ENCODE data around the gene ATP6V0E1. TPM values are rescaled to one million over a fixed set of nuclear protein-coding genes. Genes with fewer than 3 reads are reported as not detected.

The ATP6V0E1 gene
- total RNA-seq, 2 experiments from 2014 or later = 163 to 166 TPM

DNA sequence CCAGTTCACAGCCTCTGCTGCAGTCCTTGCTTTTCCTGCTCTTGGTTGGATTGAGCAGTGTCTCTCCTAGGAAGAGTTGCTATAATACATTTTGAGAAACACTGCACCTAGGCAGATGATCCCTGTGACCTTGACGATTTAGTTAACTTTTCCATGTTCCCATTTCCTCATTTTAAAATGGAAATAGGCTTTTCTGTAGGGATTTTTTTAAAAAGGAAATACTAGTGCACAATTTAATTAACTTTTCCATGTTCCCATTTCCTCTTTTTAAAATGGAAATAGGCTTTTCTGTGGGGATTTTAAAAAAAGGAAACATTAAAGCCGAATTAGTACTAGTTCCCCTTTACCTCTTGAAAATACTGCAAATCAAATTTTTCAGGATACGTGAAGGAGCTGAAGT lies 4.7 kb downstream of the ATP6V0E1 start:
- Mint-ChIP-seq H3K4me3 (no peak overlapping the region), H3K9me3 (no peaks in the 10 kb centered on the region), H3K36me3 (ENCODE audit: low read depth) (peaks cover 51% of the 10 kb centered on the region), H3K4me1 (peaks cover 48% of the 10 kb centered on the region), H3K27ac (no peak overlapping the region), H3K27me3 (no peaks in the 10 kb centered on the region)
- no peak for DNase-seq
- ChIA-PET CTCF (interaction anchor here (0.7 to 0.9 kb wide), 3 partner anchors 42 to 156 kb away, joined by 3 read pairs; partner anchors contain the start of gene BNIP1), POLR2A (no interaction called here)

DNA sequence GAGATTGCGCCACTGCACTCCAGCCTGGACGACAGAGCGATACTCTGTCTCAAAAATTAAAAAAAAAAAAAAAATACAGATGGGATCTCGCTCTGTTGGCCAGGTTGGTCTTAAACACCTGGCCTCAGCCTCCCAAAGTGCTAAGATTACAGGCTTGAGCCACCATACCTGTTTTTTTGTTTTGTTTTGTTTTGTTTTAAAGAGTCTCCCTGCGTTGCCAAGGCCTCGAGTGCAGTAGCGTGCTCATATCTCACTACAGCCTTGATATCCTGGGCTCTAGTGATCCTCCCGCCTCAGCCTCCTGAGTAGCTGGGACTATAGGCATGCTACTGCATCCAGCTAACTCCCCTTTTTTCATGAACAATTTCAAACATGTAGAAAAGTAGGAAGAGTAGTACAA lies 7.2 kb downstream of the ATP6V0E1 start:
- ChIA-PET POLR2A (no interaction called here), CTCF (no interaction called here)
- no peak for DNase-seq
- no peak overlapping the region for H3K27ac Mint-ChIP-seq
- H3K27me3 Mint-ChIP-seq = no peaks in the 10 kb centered on the region
- no peaks in the 10 kb centered on the region for H3K9me3 Mint-ChIP-seq
- peaks cover 44% of the 10 kb centered on the region for H3K4me1 Mint-ChIP-seq
- H3K36me3 Mint-ChIP-seq (ENCODE audit: low read depth) = peaks cover 59% of the 10 kb centered on the region
- H3K4me3 Mint-ChIP-seq = no peak overlapping the region

- H3K9me3 Mint-ChIP-seq = no peaks in the 10 kb centered on the region
- H3K27me3 Mint-ChIP-seq = no peaks in the 10 kb centered on the region
- DNase-seq = no peak
- H3K27ac Mint-ChIP-seq = no peak overlapping the region
- no peak overlapping the region for H3K4me3 Mint-ChIP-seq
- peaks cover 24% of the 10 kb centered on the region for H3K4me1 Mint-ChIP-seq
- ChIA-PET POLR2A (interaction anchor here (2.3 kb wide), 1 partner anchor 10 kb away, joined by 20 read pairs; the partner anchor contains the start of gene ATP6V0E1), CTCF (interaction anchor here (0.9 to 2.0 kb wide), 4 partner anchors 10 to 41 kb away, joined by 3 to 10 read pairs (median 4); no protein-coding TSS in a partner anchor)
- peaks cover 43% of the 10 kb centered on the region for H3K36me3 Mint-ChIP-seq (ENCODE audit: low read depth)
These were observed 10.8 kb downstream of the ATP6V0E1 start for GRCh38 chr5:172994405-172994804.

DNA sequence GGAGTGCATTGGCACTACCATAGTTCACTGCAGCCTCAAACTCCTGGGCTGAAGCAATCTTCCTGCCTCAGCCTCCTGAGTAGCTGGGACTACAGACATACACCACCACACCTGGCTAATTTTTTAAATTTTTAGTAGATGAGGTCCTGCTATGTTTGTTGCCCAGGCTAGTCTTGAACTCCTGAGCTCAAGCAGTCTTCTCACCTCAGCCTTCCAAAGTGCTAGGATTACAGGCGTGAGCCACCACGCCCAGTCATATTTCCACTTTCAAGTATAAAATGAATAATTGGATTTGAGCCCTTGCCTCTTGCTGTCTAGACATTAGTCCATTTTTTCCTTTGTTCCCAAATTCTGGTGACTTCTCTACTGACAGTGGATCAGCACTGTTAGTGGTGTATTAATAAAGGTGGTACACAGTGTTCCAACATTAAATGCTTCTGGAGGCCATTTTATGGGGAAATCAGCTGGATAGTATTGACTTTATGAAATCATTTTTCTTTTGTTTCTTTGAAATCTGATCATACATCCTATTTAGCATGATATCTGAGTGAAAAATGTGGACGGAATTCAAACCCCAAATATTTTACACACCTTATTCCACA lies 15.9 kb downstream of the ATP6V0E1 start:
- CTCF ChIA-PET = no interaction called here
- H3K36me3 Mint-ChIP-seq (ENCODE audit: low read depth) = peaks cover 27% of the 10 kb centered on the region
- H3K27ac Mint-ChIP-seq = no peak overlapping the region
- H3K4me1 Mint-ChIP-seq = peaks cover 42% of the 10 kb centered on the region
- POLR2A ChIA-PET = interaction anchor here (1.5 to 3.5 kb wide), 2 partner anchors 15 to 35 kb away, joined by 4 to 13 read pairs; partner anchors contain the start of gene ATP6V0E1
- DNase-seq = no peak
- no peaks in the 10 kb centered on the region for H3K27me3 Mint-ChIP-seq
- no peaks in the 10 kb centered on the region for H3K9me3 Mint-ChIP-seq
- no peak overlapping the region for H3K4me3 Mint-ChIP-seq

DNA sequence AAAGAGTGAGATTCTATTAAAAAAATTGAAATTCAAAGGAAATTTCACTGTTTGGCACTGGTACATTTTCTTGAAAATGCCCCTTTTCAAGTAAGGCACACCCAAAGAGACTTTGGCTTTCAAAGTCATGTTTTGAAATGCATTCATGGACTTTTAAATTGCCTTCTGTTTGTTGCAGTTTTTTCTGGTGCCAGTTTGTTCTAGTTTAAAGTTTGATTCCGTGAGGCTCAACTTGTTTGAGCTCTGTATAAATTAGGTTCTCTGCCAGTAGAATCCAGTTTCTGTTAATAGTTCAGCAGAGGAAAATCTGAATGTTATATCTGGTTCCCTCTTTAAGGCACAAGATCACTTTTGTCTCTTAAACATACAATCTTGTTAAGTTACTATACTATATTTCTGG lies 16.4 kb downstream of the ATP6V0E1 start:
- no peak for DNase-seq
- ChIA-PET CTCF (no interaction called here), POLR2A (interaction anchor here (1.5 to 3.5 kb wide), 2 partner anchors 16 to 34 kb away, joined by 4 to 13 read pairs; partner anchors contain the start of gene ATP6V0E1)
- Mint-ChIP-seq H3K9me3 (no peaks in the 10 kb centered on the region), H3K36me3 (ENCODE audit: low read depth) (peaks cover 25% of the 10 kb centered on the region), H3K4me1 (peaks cover 44% of the 10 kb centered on the region), H3K4me3 (no peak overlapping the region), H3K27ac (no peak overlapping the region), H3K27me3 (no peaks in the 10 kb centered on the region)

DNA sequence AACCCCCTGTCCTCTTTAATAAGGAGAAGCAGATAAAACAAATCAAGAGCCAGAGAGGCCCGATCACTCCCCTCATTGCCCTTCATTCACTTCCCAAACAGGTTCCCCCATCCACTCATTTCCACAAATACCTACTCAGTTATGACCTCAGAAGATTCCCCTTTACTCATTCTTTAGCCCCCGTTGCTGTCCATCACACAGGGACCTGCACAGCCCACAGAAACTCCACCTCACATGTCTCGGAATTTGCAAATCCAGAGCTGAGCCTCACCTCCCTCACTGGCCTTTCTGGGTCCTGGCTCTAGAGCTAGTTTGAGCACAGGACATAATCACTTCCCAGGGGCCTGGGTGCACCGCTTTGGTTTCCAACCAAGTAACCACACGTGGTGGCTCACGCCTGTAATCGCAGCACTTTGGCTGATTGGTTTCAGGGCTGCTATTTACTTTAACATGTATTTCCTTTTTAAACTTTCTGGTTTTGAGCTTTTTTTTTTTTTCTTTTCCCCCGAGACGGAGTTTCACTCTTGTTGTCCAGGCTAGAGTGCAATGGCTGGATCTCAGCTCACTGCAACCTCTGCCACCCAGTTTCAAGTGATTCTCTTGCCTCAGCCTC lies 17.8 kb downstream of the ATP6V0E1 start:
- Mint-ChIP-seq H3K4me1 (peaks cover 44% of the 10 kb centered on the region), H3K27ac (no peak overlapping the region), H3K4me3 (peak overlapping the region; percentile 19), H3K9me3 (no peaks in the 10 kb centered on the region), H3K27me3 (no peaks in the 10 kb centered on the region), H3K36me3 (ENCODE audit: low read depth) (peaks cover 15% of the 10 kb centered on the region)
- POLR2A ChIA-PET = interaction anchor here (1.0 to 3.5 kb wide), 2 partner anchors 14 to 17 kb away, joined by 3 to 13 read pairs; partner anchors contain the start of gene ATP6V0E1
- CTCF ChIA-PET = interaction anchor here (0.6 to 1.3 kb wide), 2 partner anchors 17 to 813 kb away, joined by 3 to 4 read pairs; partner anchors contain the start of gene STK10
- peak; percentile 37 for DNase-seq

DNA sequence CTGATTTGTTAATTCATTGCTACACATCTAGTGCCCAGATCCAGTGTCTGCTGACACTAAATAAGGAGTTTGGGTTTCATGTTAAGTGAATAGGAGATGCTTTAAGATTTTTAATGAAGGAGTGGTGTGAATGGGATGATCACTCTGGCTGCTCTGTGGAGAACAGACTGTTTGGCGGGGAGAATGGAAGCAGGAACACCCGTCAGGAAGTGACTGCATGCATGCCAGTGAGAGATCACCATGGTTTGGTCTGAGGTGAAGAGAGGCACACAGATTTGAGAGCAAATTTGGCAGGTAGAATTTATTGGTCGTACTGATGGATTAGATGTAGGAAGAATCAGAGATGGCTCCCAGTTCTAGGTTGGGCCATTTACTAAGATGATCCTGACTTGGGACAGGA lies 19.8 kb downstream of the ATP6V0E1 start:
- ChIA-PET CTCF (no interaction called here), POLR2A (no interaction called here)
- Mint-ChIP-seq H3K27ac (no peak overlapping the region), H3K4me3 (no peak overlapping the region), H3K27me3 (no peaks in the 10 kb centered on the region), H3K9me3 (no peaks in the 10 kb centered on the region), H3K4me1 (peaks cover 42% of the 10 kb centered on the region), H3K36me3 (ENCODE audit: low read depth) (peaks cover 8% of the 10 kb centered on the region)
- no peak for DNase-seq

GRCh38 chr5:173004013-173004412 lies 20.4 kb downstream of the ATP6V0E1 start:
- peaks cover 8% of the 10 kb centered on the region for H3K36me3 Mint-ChIP-seq (ENCODE audit: low read depth)
- H3K9me3 Mint-ChIP-seq = no peaks in the 10 kb centered on the region
- no peaks in the 10 kb centered on the region for H3K27me3 Mint-ChIP-seq
- DNase-seq = no peak
- H3K4me1 Mint-ChIP-seq = peaks cover 40% of the 10 kb centered on the region
- H3K27ac Mint-ChIP-seq = no peak overlapping the region
- ChIA-PET POLR2A (no interaction called here), CTCF (no interaction called here)
- no peak overlapping the region for H3K4me3 Mint-ChIP-seq

DNA sequence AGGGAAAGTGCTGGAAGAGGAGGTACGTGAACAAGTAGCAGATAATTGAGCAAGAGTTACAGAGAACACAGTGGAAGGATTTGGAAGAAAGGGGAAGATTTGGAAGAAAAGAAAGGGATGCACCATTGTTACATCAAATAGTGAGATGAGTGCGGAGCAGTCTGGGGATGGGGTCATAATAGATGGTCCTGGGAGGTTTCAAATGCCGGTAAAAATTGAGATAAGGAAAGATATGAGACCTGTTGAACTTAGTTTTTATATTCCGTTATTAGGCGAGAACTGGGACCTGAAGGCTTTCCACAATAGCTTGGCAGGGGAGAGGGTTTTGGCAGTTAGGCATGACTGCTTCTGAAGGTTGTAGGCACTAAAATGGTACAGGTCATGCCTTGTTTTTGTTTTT lies 20.9 kb downstream of the ATP6V0E1 start:
- H3K4me3 Mint-ChIP-seq = no peak overlapping the region
- ChIA-PET POLR2A (no interaction called here), CTCF (no interaction called here)
- peaks cover 40% of the 10 kb centered on the region for H3K4me1 Mint-ChIP-seq
- no peaks in the 10 kb centered on the region for H3K27me3 Mint-ChIP-seq
- H3K27ac Mint-ChIP-seq = no peak overlapping the region
- H3K9me3 Mint-ChIP-seq = no peaks in the 10 kb centered on the region
- no peak for DNase-seq
- peaks cover 8% of the 10 kb centered on the region for H3K36me3 Mint-ChIP-seq (ENCODE audit: low read depth)

DNA sequence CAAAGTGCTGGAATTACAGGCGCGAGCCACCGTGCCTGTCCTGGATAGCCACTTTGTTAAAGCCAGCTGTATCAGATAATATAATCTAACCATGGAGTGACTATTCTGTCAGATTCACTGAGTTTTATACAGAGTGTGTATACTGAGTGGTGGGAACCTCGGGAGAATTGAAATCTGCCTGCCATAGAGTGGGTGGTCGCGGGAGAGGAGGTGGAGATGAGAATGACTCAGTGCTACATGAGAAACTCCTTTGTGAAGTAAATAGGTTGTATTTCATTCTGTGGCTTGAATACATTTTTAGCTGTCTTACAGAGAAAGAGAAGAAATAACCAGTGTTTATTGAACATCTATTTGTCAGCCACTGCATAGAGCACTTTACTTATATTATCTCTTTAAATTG lies 26.4 kb downstream of the ATP6V0E1 start:
- Mint-ChIP-seq H3K27me3 (no peaks in the 10 kb centered on the region), H3K4me3 (no peak overlapping the region), H3K27ac (no peak overlapping the region), H3K36me3 (ENCODE audit: low read depth) (peaks cover 26% of the 10 kb centered on the region), H3K9me3 (no peaks in the 10 kb centered on the region), H3K4me1 (peaks cover 8% of the 10 kb centered on the region)
- POLR2A ChIA-PET = interaction anchor here (1.3 kb wide), 1 partner anchor 27 kb away, joined by 3 read pairs; the partner anchor contains the start of gene ATP6V0E1
- CTCF ChIA-PET = interaction anchor here (1.2 to 1.7 kb wide), 2 partner anchors 15 to 51 kb away, joined by 4 to 5 read pairs; partner anchors contain the start of gene RPL26L1
- DNase-seq = no peak

DNA sequence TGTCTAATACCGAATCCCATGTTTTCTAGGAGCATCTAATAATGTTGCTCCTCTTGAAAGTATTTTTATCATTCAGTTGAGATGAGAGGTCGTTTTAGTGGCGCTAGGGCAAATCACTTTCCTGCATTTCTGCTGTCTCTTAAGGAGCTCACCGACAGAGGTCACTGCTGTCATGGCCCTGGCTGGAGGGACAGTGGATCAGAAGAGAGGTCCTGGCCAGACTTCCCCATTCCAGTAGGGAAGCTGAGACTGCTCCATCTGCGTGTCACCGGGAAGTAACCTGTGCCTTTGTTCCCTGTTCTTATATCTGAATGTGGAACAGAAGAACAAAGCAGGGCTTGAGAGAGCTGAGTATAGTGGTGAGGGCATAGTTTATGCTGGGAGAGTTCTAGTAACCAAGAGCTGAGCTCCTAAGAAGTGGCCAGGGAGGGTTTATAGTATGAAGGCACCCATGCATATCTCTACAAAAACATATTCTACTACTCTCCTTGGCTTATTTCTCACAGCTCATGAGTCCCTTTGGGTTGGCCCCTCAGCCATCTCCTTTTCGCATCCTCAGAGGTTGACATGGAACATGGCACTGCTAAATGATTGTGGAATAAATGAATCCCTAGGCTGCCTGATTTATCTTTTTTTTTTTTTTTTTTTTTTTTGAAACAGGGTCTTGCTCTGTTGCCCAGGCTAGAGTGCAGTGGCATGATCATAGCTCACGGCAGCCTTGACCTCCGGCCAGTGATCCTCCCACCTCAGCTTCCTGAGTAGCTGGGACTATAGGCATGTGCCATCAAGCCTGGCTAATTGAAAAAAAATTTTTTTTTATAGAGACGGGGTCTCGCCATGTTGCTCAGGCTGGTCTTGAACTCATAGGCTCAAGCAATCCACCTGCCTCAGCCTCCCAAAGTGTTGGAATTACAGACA lies 27.2 kb downstream of the ATP6V0E1 start:
- H3K9me3 Mint-ChIP-seq = no peaks in the 10 kb centered on the region
- no peaks in the 10 kb centered on the region for H3K27me3 Mint-ChIP-seq
- no peak overlapping the region for H3K4me3 Mint-ChIP-seq
- H3K4me1 Mint-ChIP-seq = peaks cover 8% of the 10 kb centered on the region
- ChIA-PET CTCF (interaction anchor here (0.7 to 1.2 kb wide), 4 partner anchors 17 to 846 kb away, joined by 3 to 5 read pairs (median 4); partner anchors contain the start of gene RPL26L1), POLR2A (interaction anchor here (1.3 kb wide), 1 partner anchor 27 kb away, joined by 3 read pairs; the partner anchor contains the start of gene ATP6V0E1)
- DNase-seq = no peak
- no peak overlapping the region for H3K27ac Mint-ChIP-seq
- peaks cover 26% of the 10 kb centered on the region for H3K36me3 Mint-ChIP-seq (ENCODE audit: low read depth)

- Mint-ChIP-seq H3K27ac (no peak overlapping the region), H3K9me3 (no peaks in the 10 kb centered on the region), H3K36me3 (ENCODE audit: low read depth) (peaks cover 25% of the 10 kb centered on the region), H3K4me3 (no peak overlapping the region), H3K4me1 (peaks cover 16% of the 10 kb centered on the region), H3K27me3 (no peaks in the 10 kb centered on the region)
- DNase-seq = no peak
- ChIA-PET POLR2A (interaction anchor here (2.5 kb wide), 1 partner anchor 28 kb away, joined by 6 read pairs; the partner anchor contains the start of gene ATP6V0E1), CTCF (interaction anchor here (0.7 to 0.9 kb wide), 2 partner anchors 17 to 845 kb away, joined by 3 to 4 read pairs; no protein-coding TSS in a partner anchor)
These were observed 28.0 kb downstream of the ATP6V0E1 start for GRCh38 chr5:173011566-173011965.
